ENCODE measurements around the gene LRRC42.

- TF ChIP-seq CTCF (IDR thresholded peaks at IDR 0.05) (no peak), POLR2A (IDR thresholded peaks at IDR 0.05) (no peak)
These were observed 8.0 kb downstream of the LRRC42 start for GRCh38 chr1:53954128-53954527.
